ENCODE measurements around the gene STAC2. TPM values are rescaled to one million over a fixed set of nuclear protein-coding genes. Genes with fewer than 3 reads are reported as not detected.
A peak's percentile ranks its signal among the peaks of the same experiment; 100 is the strongest.

The STAC2 gene
- total and polyA plus RNA-seq, 9 of the 15 experiments (the other 6 are each of a cell fraction or from before 2014, with no cell fraction given): not detected

- ATAC-seq: no peak
- H3K9me1 ChIP-seq (ENCODE audit: control insufficient read depth, insufficient read depth, low read length): no peaks in the 10 kb centered on the region
- no peaks in the 10 kb centered on the region for H4K20me1 ChIP-seq (replicated peaks; ENCODE audit: control insufficient read depth, insufficient read depth, low read length)
- H3K4me1 ChIP-seq (replicated peaks in 1 of 2; ENCODE audit: control insufficient read depth in 2 of 2, insufficient read depth in 2 of 2, low read length in 2 of 2): peaks cover 33 to 49% of the 10 kb centered on the region in 2 experiments; a peak in 4 of 5 replicates
- POLR2A ChIA-PET: interaction anchor here (0.6 to 1.3 kb wide), 7 partner anchors 9 to 750 kb away, joined by 3 to 4 read pairs (median 3); no protein-coding TSS in a partner anchor
- H3K4me3 ChIP-seq: no peak overlapping the region
- peak overlapping the region in 1 of 2 experiments; percentile 83; a peak in 2 of 4 replicates for H3K9ac ChIP-seq (ENCODE audit: insufficient read depth in 1 of 2, low read depth in 2 of 2, low read length in 2 of 2)
- in situ Hi-C loops (cut with MboI) (no loop called here), intact Hi-C loops (cut with micrococcal nuclease) (no loop called here)
- CTCF ChIA-PET (ENCODE audit: low intra/inter-chr PET ratio): no interaction called here
- no peak for DNase-seq (ENCODE audit: extremely low read depth in 1 of 4, low spot score in 3 of 4)
- 48% methylated on average over 7 of the region's 10 CpGs for WGBS (ENCODE audit: insufficient coverage, low coverage, missing lambda C conversion rate)
- H3K27me3 ChIP-seq (ENCODE audit: control insufficient read depth in 2 of 2, insufficient read depth in 2 of 2, low read length in 2 of 2): no peaks in the 10 kb centered on the region
- peaks cover 19% of the 10 kb centered on the region for H3K79me2 ChIP-seq (ENCODE audit: control insufficient read depth, insufficient read depth, low read length)
- H3K27ac ChIP-seq (ENCODE audit: extremely low read depth, low read depth, low read length): no peak overlapping the region
- TF ChIP-seq, protein P1, sequence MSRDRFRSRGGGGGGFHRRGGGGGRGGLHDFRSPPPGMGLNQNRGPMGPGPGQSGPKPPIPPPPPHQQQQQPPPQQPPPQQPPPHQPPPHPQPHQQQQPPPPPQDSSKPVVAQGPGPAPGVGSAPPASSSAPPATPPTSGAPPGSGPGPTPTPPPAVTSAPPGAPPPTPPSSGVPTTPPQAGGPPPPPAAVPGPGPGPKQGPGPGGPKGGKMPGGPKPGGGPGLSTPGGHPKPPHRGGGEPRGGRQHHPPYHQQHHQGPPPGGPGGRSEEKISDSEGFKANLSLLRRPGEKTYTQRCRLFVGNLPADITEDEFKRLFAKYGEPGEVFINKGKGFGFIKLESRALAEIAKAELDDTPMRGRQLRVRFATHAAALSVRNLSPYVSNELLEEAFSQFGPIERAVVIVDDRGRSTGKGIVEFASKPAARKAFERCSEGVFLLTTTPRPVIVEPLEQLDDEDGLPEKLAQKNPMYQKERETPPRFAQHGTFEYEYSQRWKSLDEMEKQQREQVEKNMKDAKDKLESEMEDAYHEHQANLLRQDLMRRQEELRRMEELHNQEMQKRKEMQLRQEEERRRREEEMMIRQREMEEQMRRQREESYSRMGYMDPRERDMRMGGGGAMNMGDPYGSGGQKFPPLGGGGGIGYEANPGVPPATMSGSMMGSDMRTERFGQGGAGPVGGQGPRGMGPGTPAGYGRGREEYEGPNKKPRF (IDR thresholded peaks at IDR 0.05; ENCODE audit: low read depth, low read length): no peak
- TF ChIP-seq RUNX1 (IDR thresholded peaks at IDR 0.05; ENCODE audit: low read depth) (no peak), PRDM10 (IDR thresholded peaks at IDR 0.05; ENCODE audit: partially characterized antibody) (peak; percentile 92), KLF16 (IDR thresholded peaks at IDR 0.05) (no peak), FOXK1 (CRISPR knock-in tag; IDR thresholded peaks at IDR 0.05; ENCODE audit: borderline replicate concordance) (no peak)
- H3K4me2 ChIP-seq (ENCODE audit: insufficient read depth, low read length): peak overlapping the region; percentile 68
- no peak overlapping the region for H2AFZ ChIP-seq (ENCODE audit: low read depth, low read length)
- H3K9me3 ChIP-seq (replicated peaks; ENCODE audit: control insufficient read depth, insufficient read depth, low read depth, low read length): no peaks in the 10 kb centered on the region
- no peak for FAIRE-seq
- BruUV-seq (replicated peaks): no TSS peak
- peaks cover 29% of the 10 kb centered on the region; the same call in 2 of the 3 replicates for H3K36me3 ChIP-seq (ENCODE audit: control insufficient read depth, insufficient read depth, low read length)
These were observed 30.7 kb downstream of the STAC2 start for GRCh38 chr17:39194985-39195524.

Data from K562 (cell line).